ENCODE results near the gene ROCK1. TPM values are rescaled to one million over a fixed set of nuclear protein-coding genes. Genes with fewer than 3 reads are reported as not detected.
A peak's percentile ranks its signal among the peaks of the same experiment; 100 is the strongest.

Gene ROCK1
- total and polyA plus RNA-seq, 9 of the 15 experiments (the other 6 are each of a cell fraction or from before 2014, with no cell fraction given) = 7.4 to 28.6 (median 17.7) TPM

GRCh38 chr18:21155443-21155842, 43.8 kb upstream of the ROCK1 start:
- Histone ChIP-seq H3K9me1 (ENCODE audit: control insufficient read depth, insufficient read depth, low read length) (no peaks in the 10 kb centered on the region), H3K27me3 (ENCODE audit: control insufficient read depth in 2 of 2, insufficient read depth in 2 of 2, low read length in 2 of 2) (no peaks in the 10 kb centered on the region), H3K27ac (ENCODE audit: extremely low read depth, low read depth, low read length) (no peak overlapping the region), H3K9me3 (replicated peaks; ENCODE audit: control insufficient read depth, insufficient read depth, low read depth, low read length) (no peaks in the 10 kb centered on the region; the same call in 1 of the 2 replicates), H2AFZ (ENCODE audit: low read depth, low read length) (no peak overlapping the region), H3K79me2 (ENCODE audit: control insufficient read depth, insufficient read depth, low read length) (no peaks in the 10 kb centered on the region), H3K4me2 (ENCODE audit: insufficient read depth, low read length) (no peak overlapping the region), H4K20me1 (replicated peaks; ENCODE audit: control insufficient read depth, insufficient read depth, low read length) (no peaks in the 10 kb centered on the region), H3K36me3 (ENCODE audit: control insufficient read depth, insufficient read depth, low read length) (no peaks in the 10 kb centered on the region), H3K4me1 (replicated peaks in 1 of 2; ENCODE audit: control insufficient read depth in 2 of 2, insufficient read depth in 2 of 2, low read length in 2 of 2) (no peaks in the 10 kb centered on the region), H3K4me3 (no peak overlapping the region), H3K9ac (ENCODE audit: insufficient read depth in 1 of 2, low read depth in 2 of 2, low read length in 2 of 2) (no peak overlapping the region)
- ATAC-seq (no peak), FAIRE-seq (no peak), DNase-seq (ENCODE audit: extremely low read depth in 1 of 4, low spot score in 3 of 4) (no peak)
- TF ChIP-seq HDAC8 (tag; IDR thresholded peaks at IDR 0.05) (no peak), ZNF316 (IDR thresholded peaks at IDR 0.05) (no peak), EWSR1 (IDR thresholded peaks at IDR 0.05; ENCODE audit: borderline replicate concordance, low read depth, partially characterized antibody) (no peak), SIRT6 (IDR thresholded peaks at IDR 0.05; ENCODE audit: low read depth, low read length) (no peak), TRIM28 (IDR thresholded peaks at IDR 0.05) (peak; percentile 55; the same call in 1 of the 2 replicates)
- in situ Hi-C loops (cut with MboI) = loop anchor here (25.0 kb wide), 1 partner anchor 493 kb away; no protein-coding TSS in a partner anchor
- 0% methylated on average over 1 of the region's 1 CpG for WGBS (ENCODE audit: insufficient coverage, low coverage, missing lambda C conversion rate)
- intact Hi-C loops (cut with micrococcal nuclease) = no loop called here
- CTCF ChIA-PET (ENCODE audit: low intra/inter-chr PET ratio) = no interaction called here
- no TSS peak for BruUV-seq (replicated peaks)
- POLR2A ChIA-PET = no interaction called here

GRCh38 chr18:21146016-21146415, 34.4 kb upstream of the ROCK1 start:
- Histone ChIP-seq H3K9me1 (ENCODE audit: control insufficient read depth, insufficient read depth, low read length) (no peaks in the 10 kb centered on the region), H3K27ac (ENCODE audit: extremely low read depth, low read depth, low read length) (no peak overlapping the region), H3K4me3 (no peak overlapping the region), H3K79me2 (ENCODE audit: control insufficient read depth, insufficient read depth, low read length) (no peaks in the 10 kb centered on the region), H3K9me3 (replicated peaks; ENCODE audit: control insufficient read depth, insufficient read depth, low read depth, low read length) (no peaks in the 10 kb centered on the region), H3K9ac (ENCODE audit: insufficient read depth in 1 of 2, low read depth in 2 of 2, low read length in 2 of 2) (no peak overlapping the region), H4K20me1 (replicated peaks; ENCODE audit: control insufficient read depth, insufficient read depth, low read length) (no peaks in the 10 kb centered on the region), H2AFZ (ENCODE audit: low read depth, low read length) (no peak overlapping the region), H3K4me1 (replicated peaks in 1 of 2; ENCODE audit: control insufficient read depth in 2 of 2, insufficient read depth in 2 of 2, low read length in 2 of 2) (no peaks in the 10 kb centered on the region), H3K27me3 (ENCODE audit: control insufficient read depth in 2 of 2, insufficient read depth in 2 of 2, low read length in 2 of 2) (peaks cover 0 to 2% of the 10 kb centered on the region in 2 experiments; a peak in 2 of 5 replicates), H3K4me2 (ENCODE audit: insufficient read depth, low read length) (no peak overlapping the region), H3K36me3 (ENCODE audit: control insufficient read depth, insufficient read depth, low read length) (no peaks in the 10 kb centered on the region)
- ChIA-PET CTCF (ENCODE audit: low intra/inter-chr PET ratio) (no interaction called here), POLR2A (no interaction called here)
- FAIRE-seq (no peak), ATAC-seq (no peak), DNase-seq (ENCODE audit: extremely low read depth in 1 of 4, low spot score in 3 of 4) (no peak)
- no TSS peak for BruUV-seq (replicated peaks)
- in situ Hi-C loops (cut with MboI) = no loop called here
- intact Hi-C loops (cut with micrococcal nuclease) = no loop called here
- no peak for TF ChIP-seq FOSL1 (tag; conservative IDR thresholded peaks at IDR 0.05)
- TF ChIP-seq, protein P1, sequence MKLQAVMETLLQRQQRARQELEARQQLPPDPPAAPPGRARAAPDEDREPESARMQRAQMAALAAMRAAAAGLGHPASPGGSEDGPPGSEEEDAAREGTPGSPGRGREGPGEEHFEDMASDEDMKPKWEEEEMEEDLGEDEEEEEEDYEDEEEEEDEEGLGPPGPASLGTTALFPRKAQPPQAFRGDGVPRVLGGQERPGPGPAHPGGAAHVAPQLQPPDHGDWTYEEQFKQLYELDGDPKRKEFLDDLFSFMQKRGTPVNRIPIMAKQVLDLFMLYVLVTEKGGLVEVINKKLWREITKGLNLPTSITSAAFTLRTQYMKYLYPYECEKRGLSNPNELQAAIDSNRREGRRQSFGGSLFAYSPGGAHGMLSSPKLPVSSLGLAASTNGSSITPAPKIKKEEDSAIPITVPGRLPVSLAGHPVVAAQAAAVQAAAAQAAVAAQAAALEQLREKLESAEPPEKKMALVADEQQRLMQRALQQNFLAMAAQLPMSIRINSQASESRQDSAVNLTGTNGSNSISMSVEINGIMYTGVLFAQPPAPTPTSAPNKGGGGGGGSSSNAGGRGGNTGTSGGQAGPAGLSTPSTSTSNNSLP (IDR thresholded peaks at IDR 0.05; ENCODE audit: borderline replicate concordance, low read depth, low read length) = no peak
- no peak for TF ChIP-seq NR3C1 (CRISPR knock-in tag; IDR thresholded peaks at IDR 0.05)
- TF ChIP-seq DIDO1 (tag; IDR thresholded peaks at IDR 0.05; ENCODE audit: low read depth) = no peak
- TF ChIP-seq CBX8 (IDR thresholded peaks at IDR 0.05; ENCODE audit: borderline replicate concordance, extremely low read depth, low read depth, low read length, poor library complexity, severe bottlenecking) = no peak
- TF ChIP-seq ERF (CRISPR knock-in tag; IDR thresholded peaks at IDR 0.05) = no peak
- TF ChIP-seq UBTF (IDR thresholded peaks at IDR 0.05; ENCODE audit: borderline replicate concordance in 1 of 2, low read depth in 2 of 2, low read length in 2 of 2) = no peak
